Rectal smooth muscle tissue (tissue), 1 donor: ENCODE data around the gene ARHGAP6.
A peak's percentile ranks its signal among the peaks of the same experiment; 100 is the strongest.

Source experiments
- H3K27ac ChIP-seq: one replicate; pipeline ENCODE4 v1.7.0; 2013; ENCODE audit warnings: low read depth, low read length, inconsistent platforms
- H3K27me3 ChIP-seq: one replicate; pipeline ENCODE4 v1.7.0; 2013; ENCODE audit warnings: low read length; ENCODE audit not compliant: control insufficient read depth, insufficient read depth
- H3K36me3 ChIP-seq: one replicate; pipeline ENCODE4 v1.7.0; 2013; ENCODE audit warnings: low read length; ENCODE audit not compliant: control insufficient read depth, insufficient read depth
- H3K4me1 ChIP-seq: one replicate; pipeline ENCODE4 v1.7.0; 2013; ENCODE audit warnings: low read length; ENCODE audit not compliant: control insufficient read depth, insufficient read depth
- H3K4me3 ChIP-seq: one replicate; pipeline ENCODE4 v1.7.0; 2013; ENCODE audit warnings: low read length
- H3K9ac ChIP-seq: one replicate; pipeline ENCODE4 v1.7.0; 2013; ENCODE audit warnings: low read length

Gene ARHGAP6

DNA sequence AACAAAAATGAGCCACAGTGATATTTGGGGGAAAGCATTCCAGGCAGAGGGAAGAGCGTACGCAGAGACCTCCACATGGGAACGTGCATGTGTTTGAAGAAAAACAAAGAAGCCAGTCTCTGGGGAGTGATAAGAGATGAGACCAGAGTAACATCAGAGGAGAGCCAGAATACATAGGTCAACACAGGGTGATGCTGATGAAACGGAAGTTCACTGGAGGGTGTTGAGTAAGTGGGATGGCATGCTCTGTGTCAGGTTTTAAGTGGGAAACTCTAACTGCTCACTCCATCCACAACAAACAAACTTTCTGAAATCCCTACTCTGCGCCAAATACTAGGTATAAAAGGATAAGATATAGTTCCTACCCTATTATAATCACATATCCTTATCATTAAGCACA, 110.0 kb downstream of the ARHGAP6 start:
- H3K36me3 ChIP-seq = no peaks in the 10 kb centered on the region
- no peak overlapping the region for H3K4me3 ChIP-seq
- no peaks in the 10 kb centered on the region for H3K4me1 ChIP-seq
- H3K27ac ChIP-seq = no peak overlapping the region
- H3K9ac ChIP-seq = no peak overlapping the region
- H3K27me3 ChIP-seq = no peaks in the 10 kb centered on the region

GRCh38 chrX:11553594-11553993, 112.1 kb downstream of the ARHGAP6 start:
- no peak overlapping the region for H3K4me3 ChIP-seq
- H3K27ac ChIP-seq = no peak overlapping the region
- no peaks in the 10 kb centered on the region for H3K4me1 ChIP-seq
- H3K27me3 ChIP-seq = no peaks in the 10 kb centered on the region
- no peaks in the 10 kb centered on the region for H3K36me3 ChIP-seq
- no peak overlapping the region for H3K9ac ChIP-seq

GRCh38 chrX:11551151-11551550, 114.6 kb downstream of the ARHGAP6 start:
- Histone ChIP-seq H3K4me1 (no peaks in the 10 kb centered on the region), H3K4me3 (no peak overlapping the region), H3K9ac (no peak overlapping the region), H3K27ac (no peak overlapping the region), H3K36me3 (no peaks in the 10 kb centered on the region), H3K27me3 (no peaks in the 10 kb centered on the region)

DNA sequence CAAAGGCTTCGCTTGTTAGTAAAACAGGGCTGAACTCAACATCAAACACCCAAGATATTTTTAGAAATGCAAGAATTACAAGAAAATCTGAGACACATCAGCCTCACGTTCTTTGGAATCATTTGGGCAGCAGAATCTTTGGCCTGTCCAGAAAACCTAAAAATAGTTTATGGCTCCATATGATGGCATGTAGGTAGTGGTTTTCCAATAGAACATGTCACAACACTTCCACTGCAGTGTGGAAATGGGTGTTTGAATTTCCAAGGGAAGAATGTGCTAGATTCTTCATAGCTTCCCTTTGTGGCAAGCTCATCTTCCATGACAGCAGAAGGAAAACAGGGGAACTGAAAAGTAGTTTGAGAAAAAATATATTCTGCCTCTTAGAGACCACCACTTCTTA, 118.8 kb downstream of the ARHGAP6 start:
- Histone ChIP-seq H3K4me3 (no peak overlapping the region), H3K27me3 (no peaks in the 10 kb centered on the region), H3K4me1 (no peaks in the 10 kb centered on the region), H3K36me3 (no peaks in the 10 kb centered on the region), H3K9ac (no peak overlapping the region), H3K27ac (no peak overlapping the region)

DNA sequence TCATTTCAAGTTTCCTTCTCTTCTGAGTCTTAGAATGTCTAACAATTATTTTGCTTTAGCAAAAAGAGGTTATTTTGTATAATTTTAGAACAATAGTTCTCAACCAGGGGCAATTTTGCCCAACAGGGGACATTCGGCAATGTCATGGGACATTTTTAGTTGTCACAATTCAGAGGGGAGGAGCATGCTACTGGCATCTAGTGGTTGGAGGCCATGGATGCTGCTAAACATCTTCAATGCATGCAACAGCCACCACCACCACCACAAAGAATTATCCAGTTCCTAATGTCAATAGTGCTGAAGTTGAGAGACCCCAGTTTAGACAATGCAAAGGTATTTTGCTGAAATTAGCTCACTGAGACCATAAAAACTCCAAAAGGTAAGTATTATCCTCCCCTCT, 122.5 kb downstream of the ARHGAP6 start:
- Histone ChIP-seq H3K9ac (no peak overlapping the region), H3K27ac (no peak overlapping the region), H3K27me3 (no peaks in the 10 kb centered on the region), H3K4me3 (no peak overlapping the region), H3K4me1 (no peaks in the 10 kb centered on the region), H3K36me3 (no peaks in the 10 kb centered on the region)

GRCh38 chrX:11541510-11541909, 124.2 kb downstream of the ARHGAP6 start:
- Histone ChIP-seq H3K27ac (no peak overlapping the region), H3K27me3 (no peaks in the 10 kb centered on the region), H3K9ac (no peak overlapping the region), H3K4me3 (no peak overlapping the region), H3K36me3 (no peaks in the 10 kb centered on the region), H3K4me1 (no peaks in the 10 kb centered on the region)

DNA sequence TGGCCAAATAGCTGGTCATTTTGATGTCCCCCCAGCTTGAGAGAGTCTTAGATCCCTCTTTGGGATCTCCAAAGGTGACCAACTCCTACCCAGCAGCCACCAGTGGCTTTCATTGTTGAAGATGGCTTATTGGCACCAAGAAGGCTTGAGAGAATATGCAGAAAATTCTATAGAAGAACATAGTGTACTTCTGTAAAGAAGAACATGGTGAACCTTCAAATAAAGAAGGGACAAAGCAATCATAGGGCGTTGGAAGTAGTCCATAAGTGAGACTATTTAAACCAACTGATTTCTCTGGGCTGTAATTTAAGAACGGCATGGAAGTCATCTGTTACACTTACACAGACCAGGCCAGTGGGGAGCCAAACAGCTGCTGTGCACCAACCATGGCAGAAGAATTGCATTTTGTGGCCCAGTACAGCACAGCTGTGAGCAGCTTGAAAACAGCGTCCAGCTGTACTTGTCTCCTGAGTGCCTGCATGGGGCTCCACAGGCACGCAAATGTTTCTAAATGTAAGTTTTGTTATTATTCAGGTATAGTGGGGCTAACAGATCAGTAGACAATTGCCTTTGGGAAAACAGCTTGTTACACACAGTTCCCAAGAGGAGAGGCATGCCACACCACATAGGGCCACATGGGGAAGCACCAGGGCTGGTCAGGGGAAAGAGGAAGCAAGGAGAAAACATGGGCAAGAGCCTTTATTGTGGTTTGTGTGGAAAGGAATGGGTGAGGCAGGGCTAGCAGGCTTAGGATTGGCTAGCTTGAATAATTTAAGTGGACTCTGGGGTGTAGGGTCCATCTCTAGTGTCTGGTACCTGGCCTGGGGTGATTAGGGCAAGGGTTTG, 125.0 kb downstream of the ARHGAP6 start:
- Histone ChIP-seq H3K9ac (no peak overlapping the region), H3K36me3 (no peaks in the 10 kb centered on the region), H3K27me3 (no peaks in the 10 kb centered on the region), H3K27ac (no peak overlapping the region), H3K4me1 (no peaks in the 10 kb centered on the region), H3K4me3 (no peak overlapping the region)

DNA sequence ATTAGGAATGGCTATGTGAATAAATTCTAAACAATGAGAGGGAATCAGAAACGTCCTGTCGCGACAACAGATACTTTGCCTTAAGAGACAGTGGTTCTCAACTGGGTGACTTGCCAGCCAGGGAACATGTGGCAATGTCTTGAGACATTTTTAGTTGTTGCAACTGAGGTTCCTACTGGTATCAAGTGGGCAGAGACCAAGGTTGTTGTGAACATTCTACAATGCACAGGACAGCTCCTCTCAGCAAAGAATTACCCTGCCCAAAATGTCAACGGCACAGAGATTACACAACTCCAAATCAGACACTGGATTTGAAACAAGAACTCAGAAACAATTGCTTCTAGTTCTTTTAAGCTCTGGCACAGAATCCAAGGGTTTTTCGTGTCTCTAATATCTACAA, 128.6 kb downstream of the ARHGAP6 start:
- H3K36me3 ChIP-seq = no peaks in the 10 kb centered on the region
- H3K4me3 ChIP-seq = no peak overlapping the region
- H3K27me3 ChIP-seq = no peaks in the 10 kb centered on the region
- H3K9ac ChIP-seq = no peak overlapping the region
- H3K4me1 ChIP-seq = no peaks in the 10 kb centered on the region
- peak overlapping the region; percentile 16 for H3K27ac ChIP-seq

GRCh38 chrX:11535156-11535919, 130.4 kb downstream of the ARHGAP6 start:
- Histone ChIP-seq H3K36me3 (no peaks in the 10 kb centered on the region), H3K4me3 (no peak overlapping the region), H3K9ac (no peak overlapping the region), H3K27ac (no peak overlapping the region), H3K4me1 (no peaks in the 10 kb centered on the region), H3K27me3 (no peaks in the 10 kb centered on the region)

- H3K4me3 ChIP-seq = no peak overlapping the region
- no peak overlapping the region for H3K9ac ChIP-seq
Measured at GRCh38 chrX:11533199-11533651, 132.5 kb downstream of the ARHGAP6 start.

GRCh38 chrX:11532291-11533078, 133.2 kb downstream of the ARHGAP6 start:
- no peaks in the 10 kb centered on the region for H3K4me1 ChIP-seq
- no peak overlapping the region for H3K27ac ChIP-seq
- H3K27me3 ChIP-seq = no peaks in the 10 kb centered on the region
- no peaks in the 10 kb centered on the region for H3K36me3 ChIP-seq
- no peak overlapping the region for H3K9ac ChIP-seq
- no peak overlapping the region for H3K4me3 ChIP-seq

More at GRCh38 chrX:11533199-11533651, 132.5 kb downstream of the ARHGAP6 start:
- H3K27ac ChIP-seq = no peak overlapping the region
- H3K27me3 ChIP-seq = no peaks in the 10 kb centered on the region
- no peaks in the 10 kb centered on the region for H3K4me1 ChIP-seq
- no peaks in the 10 kb centered on the region for H3K36me3 ChIP-seq

GRCh38 chrX:11531226-11531625, 134.5 kb downstream of the ARHGAP6 start:
- Histone ChIP-seq H3K4me3 (no peak overlapping the region), H3K27me3 (no peaks in the 10 kb centered on the region), H3K36me3 (no peaks in the 10 kb centered on the region), H3K27ac (no peak overlapping the region), H3K9ac (no peak overlapping the region), H3K4me1 (no peaks in the 10 kb centered on the region)
